SIG-M5 treated with dmso at 0.1 percent for 504 hours (cell line): ENCODE results near the gene NOM1.

ENCODE experiments used
- DNase-seq: peaks from one replicate; lab custom pipeline; 2025; ENCODE audit not compliant: unreplicated experiment; lab: John Stamatoyannopoulos, UW

The NOM1 gene

DNA sequence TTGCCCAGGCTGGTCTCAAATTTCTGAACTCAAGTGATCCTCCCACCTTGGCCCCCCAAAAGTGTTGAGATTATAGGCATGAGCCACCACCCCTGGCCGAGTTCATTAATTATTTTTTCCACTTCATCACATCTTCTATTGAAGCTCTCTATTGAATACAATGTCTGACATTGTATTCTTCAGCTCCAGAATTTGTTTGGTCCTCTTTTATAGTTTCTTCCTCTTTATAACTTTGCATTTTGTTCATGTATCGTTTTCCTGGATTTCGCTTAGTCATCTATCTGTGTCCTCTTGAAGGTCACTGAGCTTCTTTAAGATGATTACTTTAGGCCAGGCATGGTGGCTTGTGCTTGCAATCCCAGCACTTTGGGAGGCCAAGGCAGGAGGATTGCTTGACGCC lies 30.2 kb downstream of the NOM1 start:
- DNase-seq, result no peak

- DNase-seq, result no peak
These were observed 34.8 kb downstream of the NOM1 start for GRCh38 chr7:156984174-156984891.

GRCh38 chr7:156985101-156985992 lies 35.8 kb downstream of the NOM1 start:
- DNase-seq, result no peak

GRCh38 chr7:156986378-156986777 lies 36.9 kb downstream of the NOM1 start:
- DNase-seq, result no peak

GRCh38 chr7:156988343-156989185 lies 39.1 kb downstream of the NOM1 start:
- DNase-seq, result no peak

DNA sequence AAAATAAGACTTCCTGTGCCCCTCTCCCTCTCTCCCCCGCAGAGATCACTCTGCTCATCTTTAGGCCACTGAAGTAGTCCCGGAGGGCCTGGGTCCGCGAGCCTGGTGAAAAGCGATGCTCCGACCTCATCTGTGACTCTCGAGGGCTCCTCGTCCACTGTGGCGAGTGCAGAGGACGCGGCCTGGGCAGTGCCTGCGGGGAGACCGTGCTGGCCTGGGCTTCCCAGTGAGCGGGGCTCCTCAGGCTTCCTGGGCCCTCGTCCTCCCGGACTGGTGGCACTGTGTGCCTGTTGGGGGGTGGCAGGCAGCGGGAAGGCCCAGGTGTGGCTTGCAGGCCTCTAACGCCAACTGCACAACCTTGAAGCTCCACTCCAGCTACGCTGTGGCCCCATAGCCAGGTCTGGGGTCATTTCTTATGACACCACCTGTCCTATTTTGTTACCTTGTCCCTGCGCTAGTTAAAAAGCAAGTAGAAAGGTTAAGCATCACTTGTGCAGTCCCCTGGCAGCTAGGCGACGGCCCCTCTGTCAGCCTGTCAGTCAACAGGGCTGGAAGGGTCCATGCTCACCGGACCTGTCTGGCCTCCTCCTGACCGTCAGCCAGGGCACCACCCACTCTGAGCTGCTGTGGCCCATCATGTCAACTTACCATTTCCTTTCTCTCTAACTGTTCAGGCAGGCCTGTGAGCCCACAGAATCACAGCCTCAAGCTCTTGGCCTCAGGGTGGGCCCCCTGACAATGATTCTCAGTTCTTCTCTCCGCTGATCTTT lies 40.4 kb downstream of the NOM1 start:
- DNase-seq, result no peak

DNA sequence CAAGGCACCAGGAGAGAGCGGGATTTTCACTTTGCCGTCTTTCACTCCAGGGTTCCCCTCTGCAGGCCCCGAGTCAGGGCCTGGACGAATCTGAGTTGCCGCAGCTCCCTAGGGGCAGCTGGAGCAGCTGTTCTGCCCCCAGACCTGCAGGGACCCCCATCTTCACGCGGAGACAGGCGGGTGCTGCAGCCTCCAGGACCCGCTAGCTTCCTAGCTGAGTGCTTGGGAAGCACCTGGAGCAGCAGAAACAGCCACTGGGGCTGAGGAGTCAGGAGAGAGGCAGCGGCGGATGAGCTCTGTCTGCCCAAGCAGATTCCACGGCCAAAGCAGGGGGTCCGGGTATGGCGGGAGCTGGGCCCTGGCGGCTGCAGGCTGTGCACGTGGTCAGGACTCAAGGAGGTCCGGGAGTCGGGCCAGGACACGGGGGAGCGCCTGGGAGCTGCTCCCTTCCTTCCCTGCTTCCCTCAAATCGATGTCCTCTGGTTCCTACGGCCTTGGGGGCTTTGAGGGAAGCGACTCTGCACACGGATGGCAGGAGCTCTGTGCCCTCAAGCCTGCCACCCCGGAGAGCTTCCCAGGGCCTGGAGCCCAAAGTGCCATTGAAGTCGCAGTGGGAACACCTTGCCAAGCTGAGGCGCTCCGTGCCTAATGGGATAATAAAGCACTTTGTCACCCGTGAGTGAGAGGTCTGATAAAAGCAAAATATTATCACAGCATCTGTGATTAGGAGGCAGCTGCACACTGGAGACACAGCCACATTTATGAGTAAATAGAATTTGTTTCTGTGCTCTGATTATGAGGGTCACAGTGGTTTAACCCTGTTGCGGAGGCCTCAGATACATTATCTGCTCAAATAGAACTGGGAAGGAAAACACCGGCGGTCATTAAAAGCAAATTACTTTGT lies 43.8 kb downstream of the NOM1 start:
- DNase-seq, result no peak

DNA sequence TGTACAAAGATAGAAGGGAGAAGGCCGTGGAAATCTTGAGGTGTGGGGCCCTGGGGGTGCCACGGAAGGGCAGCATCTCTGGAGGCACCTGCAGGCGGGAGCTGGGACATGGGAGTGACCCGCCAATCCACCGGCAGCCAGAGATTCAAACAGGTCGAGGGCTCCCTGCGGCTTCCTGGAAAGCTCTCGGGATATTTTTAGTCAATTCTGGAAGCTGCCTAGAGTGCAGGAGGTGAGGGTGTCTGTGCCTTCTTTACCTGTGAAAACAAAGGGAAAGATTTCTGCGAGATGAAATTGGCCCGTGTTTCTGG lies 44.4 kb downstream of the NOM1 start:
- no peak for DNase-seq

DNA sequence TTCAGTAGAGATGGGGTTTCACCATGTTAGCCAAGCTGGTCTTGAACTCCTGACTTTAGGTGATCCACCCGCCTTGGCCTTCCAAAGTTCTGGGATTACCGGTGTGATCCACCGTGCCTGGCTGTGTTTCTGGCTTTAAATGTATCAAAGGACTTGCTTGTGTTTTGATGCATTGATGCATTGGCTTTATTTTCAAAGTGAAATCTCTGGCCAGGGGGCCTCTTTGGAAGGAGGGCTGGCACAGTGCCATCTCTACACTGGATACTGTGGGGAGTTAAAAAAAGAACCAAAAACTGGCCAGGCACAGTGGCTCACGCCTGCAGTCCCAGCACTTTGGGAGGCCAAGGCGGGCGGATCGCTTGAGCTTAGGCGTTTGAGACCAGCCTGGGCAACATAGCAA lies 44.9 kb downstream of the NOM1 start:
- DNase-seq, result no peak

- DNase-seq, result no peak
These were observed 49.8 kb downstream of the NOM1 start for GRCh38 chr7:156998988-156999957.

DNA sequence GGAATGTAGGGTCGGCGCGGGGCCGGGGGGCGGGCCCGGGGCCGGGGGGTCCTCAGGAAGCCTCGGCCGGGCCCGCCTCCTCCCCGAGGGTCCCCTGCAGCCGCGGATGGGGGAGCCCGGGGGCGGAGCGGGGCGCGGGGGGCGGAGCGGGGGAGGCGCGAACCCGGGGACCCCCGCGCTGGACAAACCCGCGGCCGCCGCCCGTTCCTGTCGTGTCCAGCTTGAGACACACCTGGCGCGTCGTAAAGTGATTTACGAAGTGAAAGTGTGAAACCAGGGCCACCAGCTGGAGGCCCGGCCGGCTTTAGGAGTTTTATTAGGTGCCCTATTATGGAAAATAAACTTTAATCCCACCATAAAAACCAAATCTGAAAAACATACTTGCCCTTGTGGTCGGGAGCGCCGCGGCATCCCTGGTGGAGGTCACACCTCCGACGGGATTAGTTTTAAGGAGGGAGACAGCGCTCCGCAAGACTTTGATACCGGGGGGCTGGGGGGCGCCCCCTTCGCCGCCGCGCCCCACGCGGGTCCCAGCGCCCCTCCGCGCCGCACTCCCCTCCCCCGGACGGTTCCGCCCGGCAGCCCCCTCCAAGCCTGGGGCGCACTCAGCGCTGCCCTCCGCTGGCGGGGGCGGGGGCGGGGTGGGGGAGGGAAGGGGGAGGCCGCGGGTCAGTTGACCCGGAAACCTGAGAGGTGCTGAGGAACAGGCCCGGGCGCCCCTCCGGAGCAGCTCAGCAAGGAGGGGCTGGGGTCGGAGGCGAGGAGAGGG lies 50.6 kb downstream of the NOM1 start:
- no peak for DNase-seq

DNA sequence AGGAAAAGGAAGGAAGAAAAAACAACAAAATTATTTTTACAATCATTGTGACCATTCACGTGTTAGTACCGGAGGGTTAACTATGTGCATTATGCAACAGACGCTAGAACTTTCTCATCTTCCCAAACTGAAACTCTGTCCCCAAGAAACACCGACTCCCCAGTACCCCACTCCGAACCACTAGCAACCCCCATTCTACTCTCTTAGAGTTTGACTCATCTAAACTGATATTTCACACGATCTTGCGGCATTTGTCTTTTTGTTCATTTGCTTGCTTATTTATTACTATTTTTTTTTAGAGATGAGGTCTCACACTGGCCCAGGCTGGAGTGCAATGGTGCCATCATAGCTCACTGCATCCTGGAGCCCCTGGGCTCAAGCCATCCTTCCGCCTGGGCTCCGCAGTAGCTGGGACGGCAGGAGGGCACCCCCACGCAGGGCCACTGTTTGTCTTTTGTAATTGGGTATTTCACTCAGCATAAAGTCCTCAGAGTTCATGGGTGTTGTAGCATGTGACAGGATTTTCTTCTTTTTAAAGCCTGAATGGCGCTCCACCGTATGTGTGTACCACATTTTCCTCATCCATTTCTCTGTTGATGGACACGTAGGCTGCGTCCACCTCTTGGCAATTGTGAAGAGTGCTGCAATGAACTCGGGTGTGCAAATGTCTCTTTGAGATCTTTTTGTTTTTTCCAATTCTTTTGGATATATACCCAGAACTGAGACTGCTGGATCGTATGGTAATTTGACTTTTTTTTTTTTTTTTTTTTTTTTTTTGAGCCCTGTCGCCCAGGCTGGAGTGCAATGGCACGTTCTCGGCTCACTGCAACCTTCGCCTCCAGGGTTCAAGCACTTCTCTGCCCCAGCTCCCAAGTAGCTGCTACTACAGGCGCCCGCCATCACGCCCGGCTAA lies 51.5 kb downstream of the NOM1 start:
- DNase-seq, result no peak

DNA sequence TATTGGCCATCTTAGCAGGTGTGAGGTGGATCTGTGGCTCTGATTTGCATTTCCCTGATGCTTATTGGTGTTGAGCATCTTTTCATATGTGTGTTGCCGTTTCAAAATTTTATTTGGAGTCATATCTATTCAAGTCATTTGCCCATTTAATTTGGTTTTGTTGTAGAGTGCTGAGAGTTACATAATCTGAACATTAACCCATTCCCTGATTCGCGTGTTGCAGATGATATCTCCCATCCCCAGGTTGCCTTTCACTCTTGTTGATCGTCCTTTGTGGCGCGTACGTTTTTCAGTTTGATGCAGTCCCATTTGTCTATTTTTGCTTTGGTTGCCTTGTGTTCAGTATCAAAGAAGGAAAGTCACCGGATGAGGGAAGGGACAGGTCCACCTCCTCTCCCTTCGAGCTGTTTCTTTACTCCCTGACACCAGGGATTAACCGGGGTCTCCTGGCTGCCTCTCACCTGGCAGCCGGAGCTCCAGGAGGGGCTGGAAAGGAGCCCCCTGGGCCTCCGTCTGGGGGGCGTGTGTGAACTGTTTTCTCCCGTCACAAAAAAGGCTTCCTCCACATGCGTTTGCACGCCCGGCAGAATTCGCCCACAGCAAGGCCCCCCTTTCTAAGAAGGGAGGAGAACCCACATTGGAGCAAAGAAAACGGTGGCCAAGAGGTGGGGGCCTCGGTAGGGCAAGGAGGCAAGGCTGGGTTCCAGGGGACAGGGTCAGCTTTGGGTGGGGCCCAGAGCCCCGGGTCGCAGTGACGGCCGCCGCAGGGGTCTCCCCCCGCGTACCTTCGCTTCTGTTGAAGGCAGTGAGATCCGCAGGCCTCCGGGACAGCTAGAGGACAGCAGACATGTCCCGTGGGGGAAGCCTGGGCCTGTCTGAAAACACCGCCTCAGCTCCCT lies 52.7 kb downstream of the NOM1 start:
- no peak for DNase-seq

DNA sequence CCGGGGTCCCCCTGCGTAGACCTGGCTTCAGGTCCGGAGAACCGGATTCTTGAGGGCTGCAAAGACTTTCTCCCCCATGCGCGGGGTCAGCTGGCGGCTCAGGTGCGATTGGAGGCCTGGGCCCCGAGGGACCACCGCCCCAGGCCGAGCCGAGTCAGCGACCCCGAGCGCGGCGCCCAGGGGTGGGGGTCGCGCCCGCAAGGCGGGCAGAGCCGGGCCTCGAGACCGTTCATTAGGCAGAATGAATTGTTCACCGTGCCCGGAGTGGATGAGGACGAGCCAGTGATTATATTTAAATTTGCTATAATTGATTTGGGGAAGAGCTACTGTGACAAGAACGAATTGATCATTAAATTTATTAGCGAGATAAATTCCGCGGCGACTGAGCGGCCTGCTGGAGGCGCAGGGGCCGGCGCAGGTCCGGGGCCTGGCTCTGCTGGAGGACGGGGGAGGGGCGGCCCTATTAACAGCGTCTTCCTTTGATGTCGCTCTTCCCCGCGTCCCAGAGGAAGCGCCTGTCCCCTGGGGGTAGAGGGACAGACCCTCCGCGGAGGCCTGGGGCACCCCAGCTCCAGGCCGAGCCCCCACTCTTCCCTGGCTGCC lies 53.4 kb downstream of the NOM1 start:
- no peak for DNase-seq

DNA sequence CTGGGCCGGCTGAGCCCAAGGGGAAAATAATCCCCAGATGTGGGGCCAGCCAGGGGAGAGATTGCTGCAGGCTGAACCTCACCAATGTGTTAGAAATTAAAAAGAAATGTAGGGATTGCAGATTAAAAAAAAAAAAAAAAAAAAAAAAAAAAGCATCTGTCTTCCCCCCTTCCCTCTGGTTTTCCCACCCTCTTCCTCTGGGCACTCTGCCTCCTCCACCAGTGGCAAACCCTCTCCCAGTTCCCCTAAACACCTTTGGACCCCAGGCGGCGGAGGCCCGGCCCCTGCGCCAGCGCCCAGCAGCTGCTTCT lies 53.9 kb downstream of the NOM1 start:
- no peak for DNase-seq
